Measurements from ENCODE around the gene GBX2. TPM values are rescaled to one million over a fixed set of nuclear protein-coding genes. Genes with fewer than 3 reads are reported as not detected.
A peak's percentile ranks its signal among the peaks of the same experiment; 100 is the strongest.

GBX2 gene
- total RNA-seq, 3 donors from 2014 or later = not detected

DNA sequence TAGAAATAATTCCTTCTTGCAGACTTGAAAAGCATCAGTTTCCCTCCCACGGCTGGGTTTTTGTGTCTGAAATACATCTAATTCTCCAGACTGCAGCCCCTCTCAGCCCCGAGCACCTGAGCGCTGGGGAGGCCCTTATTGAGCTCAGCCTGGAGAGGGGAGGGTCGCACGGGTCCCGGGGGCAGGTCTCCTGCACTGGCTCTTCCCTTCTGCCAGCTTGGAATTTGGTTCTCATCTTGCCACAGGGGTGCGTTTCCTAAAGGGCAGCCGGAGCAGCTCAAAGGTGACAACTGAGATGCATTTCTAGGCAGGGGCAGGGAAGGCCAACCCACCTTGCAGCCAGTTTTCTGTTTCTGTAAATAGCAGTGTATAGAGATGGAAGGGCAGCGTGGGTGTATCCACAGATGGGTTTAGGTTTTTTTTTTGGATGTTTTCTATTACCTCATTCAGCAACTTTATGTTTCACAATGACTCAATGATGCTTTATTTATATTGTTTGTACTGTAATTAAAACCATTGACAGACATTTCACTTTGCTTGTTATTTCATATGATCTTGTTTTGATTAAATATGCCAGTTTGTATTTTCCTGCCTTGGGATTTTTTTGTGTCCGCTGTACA, 37.0 kb downstream of the GBX2 start:
- intact Hi-C loops (cut with DNase I; ENCODE audit: low total_unique reads) = no loop called here

DNA sequence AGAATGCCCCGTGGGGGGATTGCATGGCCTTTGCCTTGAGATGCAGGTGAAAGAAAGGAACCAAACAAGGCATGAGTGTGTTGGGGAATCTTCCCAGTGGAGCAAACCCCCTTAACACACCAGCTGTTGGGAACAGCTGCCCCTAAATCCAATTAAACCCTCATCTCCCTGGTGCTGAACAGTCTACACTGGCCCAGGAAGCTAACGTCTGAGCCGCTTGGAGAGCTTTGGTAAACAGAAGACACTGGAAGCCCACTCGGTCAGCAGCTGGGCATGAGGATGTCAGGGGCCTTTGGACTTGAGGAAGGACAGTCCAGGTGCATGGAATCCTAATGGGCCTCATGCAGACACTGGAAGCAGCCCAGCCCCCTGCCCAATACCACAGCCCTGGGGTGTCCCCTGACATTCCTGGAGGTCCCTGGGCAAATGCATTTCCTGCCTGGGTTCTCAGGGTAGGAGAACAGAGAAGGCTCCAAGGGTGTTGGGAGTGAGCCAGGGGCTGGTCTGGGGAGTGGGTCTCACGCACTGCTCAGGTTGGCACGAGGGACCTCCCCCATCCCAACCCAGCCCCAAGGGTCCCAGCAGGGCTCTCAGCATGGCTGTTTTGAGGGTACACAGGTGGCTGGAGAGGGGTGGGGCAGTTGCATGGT, 37.7 kb downstream of the GBX2 start:
- H3K4me1 ChIP-seq = no peaks in the 10 kb centered on the region
- H3K27me3 ChIP-seq = no peaks in the 10 kb centered on the region
- no peaks in the 10 kb centered on the region for H3K9me3 ChIP-seq
- H3K4me3 ChIP-seq = no peak overlapping the region
- intact Hi-C loops (cut with DNase I; ENCODE audit: low total_unique reads) = no loop called here
- peak in 1 of 2 donors; percentile 30 for DNase-seq (ENCODE audit: low spot score in 2 of 2)
- H3K27ac ChIP-seq = no peak overlapping the region
- TF ChIP-seq, protein P1, sequence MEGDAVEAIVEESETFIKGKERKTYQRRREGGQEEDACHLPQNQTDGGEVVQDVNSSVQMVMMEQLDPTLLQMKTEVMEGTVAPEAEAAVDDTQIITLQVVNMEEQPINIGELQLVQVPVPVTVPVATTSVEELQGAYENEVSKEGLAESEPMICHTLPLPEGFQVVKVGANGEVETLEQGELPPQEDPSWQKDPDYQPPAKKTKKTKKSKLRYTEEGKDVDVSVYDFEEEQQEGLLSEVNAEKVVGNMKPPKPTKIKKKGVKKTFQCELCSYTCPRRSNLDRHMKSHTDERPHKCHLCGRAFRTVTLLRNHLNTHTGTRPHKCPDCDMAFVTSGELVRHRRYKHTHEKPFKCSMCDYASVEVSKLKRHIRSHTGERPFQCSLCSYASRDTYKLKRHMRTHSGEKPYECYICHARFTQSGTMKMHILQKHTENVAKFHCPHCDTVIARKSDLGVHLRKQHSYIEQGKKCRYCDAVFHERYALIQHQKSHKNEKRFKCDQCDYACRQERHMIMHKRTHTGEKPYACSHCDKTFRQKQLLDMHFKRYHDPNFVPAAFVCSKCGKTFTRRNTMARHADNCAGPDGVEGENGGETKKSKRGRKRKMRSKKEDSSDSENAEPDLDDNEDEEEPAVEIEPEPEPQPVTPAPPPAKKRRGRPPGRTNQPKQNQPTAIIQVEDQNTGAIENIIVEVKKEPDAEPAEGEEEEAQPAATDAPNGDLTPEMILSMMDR (IDR thresholded peaks at IDR 0.05) = no peak
- H3K36me3 ChIP-seq = no peaks in the 10 kb centered on the region

More for the DNA sequence above, 37.0 kb downstream of the GBX2 start:
- H3K36me3 ChIP-seq = no peaks in the 10 kb centered on the region
- no peaks in the 10 kb centered on the region for H3K4me1 ChIP-seq
- DNase-seq (ENCODE audit: low spot score in 2 of 2) = peak in 1 of 2 donors; percentile 19
- no peak overlapping the region for H3K4me3 ChIP-seq
- H3K27me3 ChIP-seq = no peaks in the 10 kb centered on the region
- no peak overlapping the region for H3K27ac ChIP-seq
- no peaks in the 10 kb centered on the region for H3K9me3 ChIP-seq
- TF ChIP-seq, protein P1 (IDR thresholded peaks at IDR 0.05) = no peak
- TF ChIP-seq POLR2AphosphoS5 (IDR thresholded peaks at IDR 0.05) (no peak), POLR2A (IDR thresholded peaks at IDR 0.05) (no peak)

DNA sequence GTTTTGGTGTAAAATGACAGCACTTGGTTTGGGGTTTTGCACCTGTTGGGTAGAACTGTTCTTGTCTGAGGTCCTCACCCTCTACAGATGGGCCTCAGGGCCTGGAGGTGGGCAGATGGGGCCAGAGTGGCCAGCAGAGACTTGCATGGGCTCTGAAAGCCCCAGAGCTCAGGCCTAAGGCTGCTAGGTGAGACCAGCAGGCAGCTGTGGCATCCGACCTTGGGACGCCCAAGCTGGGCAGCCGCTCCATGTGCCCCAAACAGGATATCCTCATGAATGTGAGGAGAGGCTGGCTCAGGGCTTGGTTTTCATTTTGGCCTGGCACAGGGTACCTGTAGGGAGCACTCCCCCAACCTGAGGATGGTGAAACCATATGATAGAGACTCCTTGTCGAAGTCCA, 38.3 kb downstream of the GBX2 start:
- H3K9me3 ChIP-seq = no peaks in the 10 kb centered on the region
- H3K36me3 ChIP-seq = no peaks in the 10 kb centered on the region
- intact Hi-C loops (cut with DNase I; ENCODE audit: low total_unique reads) = no loop called here
- H3K4me1 ChIP-seq = no peaks in the 10 kb centered on the region
- TF ChIP-seq POLR2A (IDR thresholded peaks at IDR 0.05) (no peak), POLR2AphosphoS5 (IDR thresholded peaks at IDR 0.05) (no peak)
- TF ChIP-seq, protein P1 (IDR thresholded peaks at IDR 0.05) = no peak
- H3K27ac ChIP-seq = no peak overlapping the region
- no peaks in the 10 kb centered on the region for H3K27me3 ChIP-seq
- DNase-seq (ENCODE audit: low spot score in 2 of 2) = peak in 1 of 2 donors; percentile 17
- no peak overlapping the region for H3K4me3 ChIP-seq

DNA sequence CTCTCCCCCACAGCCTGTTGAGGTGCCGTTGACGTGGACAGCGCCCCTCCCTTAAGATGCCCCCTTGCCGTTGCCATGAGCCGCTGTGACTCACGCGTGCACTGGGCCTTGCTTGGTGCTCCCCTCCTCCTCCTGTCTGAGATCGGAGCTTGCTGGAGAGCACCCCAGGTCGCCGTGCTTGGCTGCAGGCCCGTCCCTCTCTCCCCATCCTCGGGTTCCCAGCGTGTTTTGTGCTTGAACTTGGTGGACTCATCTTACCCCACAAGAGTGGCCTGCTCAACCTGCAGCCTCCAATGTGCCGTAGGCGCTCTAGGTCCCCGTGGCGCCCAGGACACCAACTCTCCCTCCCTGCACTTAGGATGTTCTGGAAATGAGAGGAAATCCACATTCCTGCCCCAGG, 39.9 kb downstream of the GBX2 start:
- Histone ChIP-seq H3K27ac (no peak overlapping the region), H3K27me3 (no peaks in the 10 kb centered on the region), H3K9me3 (no peaks in the 10 kb centered on the region), H3K4me3 (no peak overlapping the region), H3K36me3 (no peaks in the 10 kb centered on the region), H3K4me1 (no peaks in the 10 kb centered on the region)
- peak in 1 of 2 donors; percentile 27 for DNase-seq (ENCODE audit: low spot score in 2 of 2)
- TF ChIP-seq, protein P1 (IDR thresholded peaks at IDR 0.05) = no peak
- no peak for TF ChIP-seq POLR2A (IDR thresholded peaks at IDR 0.05)
- intact Hi-C loops (cut with DNase I; ENCODE audit: low total_unique reads) = no loop called here

DNA sequence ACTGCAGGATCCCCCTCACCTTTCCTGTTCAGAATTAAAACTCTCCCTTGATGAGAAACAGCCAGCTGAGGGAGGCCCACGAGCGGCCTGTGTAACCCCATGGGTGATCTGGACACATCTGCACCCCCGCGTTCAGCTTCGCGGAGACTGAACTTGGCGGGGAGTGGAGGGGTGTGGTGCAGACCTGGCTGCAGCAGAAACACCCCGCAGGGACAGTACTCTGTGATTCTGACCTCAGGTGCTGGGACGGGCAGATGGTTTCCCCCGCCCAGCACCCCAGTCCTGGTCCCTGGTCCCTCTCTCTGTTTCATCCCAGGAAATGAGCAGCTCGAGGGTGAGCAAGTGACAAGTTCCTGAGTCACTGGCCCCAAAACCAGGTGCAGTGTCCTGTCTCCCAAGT, 41.2 kb downstream of the GBX2 start:
- H3K27ac ChIP-seq = no peak overlapping the region
- TF ChIP-seq POLR2AphosphoS5 (IDR thresholded peaks at IDR 0.05) (no peak), POLR2A (IDR thresholded peaks at IDR 0.05) (no peak)
- TF ChIP-seq, protein P1 (IDR thresholded peaks at IDR 0.05) = no peak

More for the DNA sequence above, 41.2 kb downstream of the GBX2 start:
- DNase-seq (ENCODE audit: low spot score in 2 of 2) = no peak
- Histone ChIP-seq H3K36me3 (no peaks in the 10 kb centered on the region), H3K9me3 (no peaks in the 10 kb centered on the region), H3K4me1 (no peaks in the 10 kb centered on the region), H3K27me3 (no peaks in the 10 kb centered on the region), H3K4me3 (no peak overlapping the region)
- intact Hi-C loops (cut with DNase I; ENCODE audit: low total_unique reads) = no loop called here
